ENCODE data around the gene LHFPL3. TPM values are rescaled to one million over a fixed set of nuclear protein-coding genes. Genes with fewer than 3 reads are reported as not detected.

The LHFPL3 gene
- total and polyA plus RNA-seq, 9 of the 15 experiments (the other 6 are each of a cell fraction or from before 2014, with no cell fraction given): 0.21 to 0.52 TPM; not detected in 7

GRCh38 chr7:104286839-104287238 lies 41.6 kb upstream of the LHFPL3 start:
- DNase-seq (ENCODE audit: extremely low read depth in 1 of 4, low spot score in 3 of 4) (no peak), ATAC-seq (no peak), FAIRE-seq (no peak)
- H3K4me1 ChIP-seq (replicated peaks in 1 of 2; ENCODE audit: control insufficient read depth in 2 of 2, insufficient read depth in 2 of 2, low read length in 2 of 2): no peaks in the 10 kb centered on the region
- in situ Hi-C loops (cut with MboI) (no loop called here), intact Hi-C loops (cut with micrococcal nuclease) (no loop called here)
- no peak overlapping the region for H3K27ac ChIP-seq (ENCODE audit: extremely low read depth, low read depth, low read length)
- H2AFZ ChIP-seq (ENCODE audit: low read depth, low read length): no peak overlapping the region
- H3K9me3 ChIP-seq (replicated peaks; ENCODE audit: control insufficient read depth, insufficient read depth, low read depth, low read length): no peaks in the 10 kb centered on the region
- no peak overlapping the region for H3K9ac ChIP-seq (ENCODE audit: insufficient read depth in 1 of 2, low read depth in 2 of 2, low read length in 2 of 2)
- no peaks in the 10 kb centered on the region for H4K20me1 ChIP-seq (replicated peaks; ENCODE audit: control insufficient read depth, insufficient read depth, low read length)
- peaks cover 0 to 7% of the 10 kb centered on the region in 2 experiments; a peak in 1 of 5 replicates for H3K27me3 ChIP-seq (ENCODE audit: control insufficient read depth in 2 of 2, insufficient read depth in 2 of 2, low read length in 2 of 2)
- WGBS (ENCODE audit: insufficient coverage, low coverage, missing lambda C conversion rate): 0% methylated on average over 1 of the region's 1 CpG
- no TSS peak for BruUV-seq (replicated peaks)
- POLR2A ChIA-PET: interaction anchor here (1.2 kb wide), 1 partner anchor 12 kb away, joined by 4 read pairs; no protein-coding TSS in a partner anchor
- no peaks in the 10 kb centered on the region for H3K9me1 ChIP-seq (ENCODE audit: control insufficient read depth, insufficient read depth, low read length)
- no peak overlapping the region for H3K4me3 ChIP-seq
- H3K79me2 ChIP-seq (ENCODE audit: control insufficient read depth, insufficient read depth, low read length): no peaks in the 10 kb centered on the region
- CTCF ChIA-PET (ENCODE audit: low intra/inter-chr PET ratio): no interaction called here
- H3K4me2 ChIP-seq (ENCODE audit: insufficient read depth, low read length): no peak overlapping the region
- H3K36me3 ChIP-seq (ENCODE audit: control insufficient read depth, insufficient read depth, low read length): no peaks in the 10 kb centered on the region
- TF ChIP-seq NUFIP1 (IDR thresholded peaks at IDR 0.05; ENCODE audit: partially characterized antibody) (no peak), STAT5A (IDR thresholded peaks at IDR 0.05; ENCODE audit: borderline replicate concordance, low read length) (no peak), E2F1 (CRISPR knock-in tag; IDR thresholded peaks at IDR 0.05) (no peak), ZNF324 (CRISPR knock-in tag; IDR thresholded peaks at IDR 0.05) (no peak), ZNF561 (CRISPR knock-in tag; conservative IDR thresholded peaks at IDR 0.05) (no peak), ZNF175 (CRISPR knock-in tag; IDR thresholded peaks at IDR 0.05; ENCODE audit: low read depth) (no peak), NR4A1 (CRISPR knock-in tag; IDR thresholded peaks at IDR 0.05) (no peak), NR4A1 (tag; IDR thresholded peaks at IDR 0.05) (no peak), ZNF764 (CRISPR knock-in tag; IDR thresholded peaks at IDR 0.05; ENCODE audit: low read depth) (no peak), SRSF7 (optimal IDR thresholded peaks at IDR 0.05; ENCODE audit: low read depth, low read length) (no peak), SPI1 (IDR thresholded peaks at IDR 0.05; ENCODE audit: borderline replicate concordance, low read depth, low read length) (no peak)
- TF ChIP-seq, protein P1, sequence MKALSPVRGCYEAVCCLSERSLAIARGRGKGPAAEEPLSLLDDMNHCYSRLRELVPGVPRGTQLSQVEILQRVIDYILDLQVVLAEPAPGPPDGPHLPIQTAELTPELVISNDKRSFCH (CRISPR knock-in tag; IDR thresholded peaks at IDR 0.05): no peak
- TF ChIP-seq, protein P1 (tag; IDR thresholded peaks at IDR 0.05): no peak
- TF ChIP-seq, protein P2, sequence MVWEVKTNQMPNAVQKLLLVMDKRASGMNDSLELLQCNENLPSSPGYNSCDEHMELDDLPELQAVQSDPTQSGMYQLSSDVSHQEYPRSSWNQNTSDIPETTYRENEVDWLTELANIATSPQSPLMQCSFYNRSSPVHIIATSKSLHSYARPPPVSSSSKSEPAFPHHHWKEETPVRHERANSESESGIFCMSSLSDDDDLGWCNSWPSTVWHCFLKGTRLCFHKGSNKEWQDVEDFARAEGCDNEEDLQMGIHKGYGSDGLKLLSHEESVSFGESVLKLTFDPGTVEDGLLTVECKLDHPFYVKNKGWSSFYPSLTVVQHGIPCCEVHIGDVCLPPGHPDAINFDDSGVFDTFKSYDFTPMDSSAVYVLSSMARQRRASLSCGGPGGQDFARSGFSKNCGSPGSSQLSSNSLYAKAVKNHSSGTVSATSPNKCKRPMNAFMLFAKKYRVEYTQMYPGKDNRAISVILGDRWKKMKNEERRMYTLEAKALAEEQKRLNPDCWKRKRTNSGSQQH (CRISPR knock-in tag; IDR thresholded peaks at IDR 0.05): no peak
- TF ChIP-seq, protein P3, sequence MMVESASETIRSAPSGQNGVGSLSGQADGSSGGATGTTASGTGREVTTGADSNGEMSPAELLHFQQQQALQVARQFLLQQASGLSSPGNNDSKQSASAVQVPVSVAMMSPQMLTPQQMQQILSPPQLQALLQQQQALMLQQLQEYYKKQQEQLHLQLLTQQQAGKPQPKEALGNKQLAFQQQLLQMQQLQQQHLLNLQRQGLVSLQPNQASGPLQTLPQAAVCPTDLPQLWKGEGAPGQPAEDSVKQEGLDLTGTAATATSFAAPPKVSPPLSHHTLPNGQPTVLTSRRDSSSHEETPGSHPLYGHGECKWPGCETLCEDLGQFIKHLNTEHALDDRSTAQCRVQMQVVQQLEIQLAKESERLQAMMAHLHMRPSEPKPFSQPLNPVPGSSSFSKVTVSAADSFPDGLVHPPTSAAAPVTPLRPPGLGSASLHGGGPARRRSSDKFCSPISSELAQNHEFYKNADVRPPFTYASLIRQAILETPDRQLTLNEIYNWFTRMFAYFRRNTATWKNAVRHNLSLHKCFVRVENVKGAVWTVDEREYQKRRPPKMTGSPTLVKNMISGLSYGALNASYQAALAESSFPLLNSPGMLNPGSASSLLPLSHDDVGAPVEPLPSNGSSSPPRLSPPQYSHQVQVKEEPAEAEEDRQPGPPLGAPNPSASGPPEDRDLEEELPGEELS (CRISPR knock-in tag; IDR thresholded peaks at IDR 0.05; ENCODE audit: borderline replicate concordance): no peak

All from K562 (cell line).